ENCODE results near the gene KLHL11.

KLHL11 gene

GRCh38 chr17:41870627-41871026, 5.4 kb upstream of the KLHL11 start:
- no peak overlapping the region for H3K4me3 ChIP-seq (ENCODE audit: low read length)
- no peak for TF ChIP-seq CTCF (conservative IDR thresholded peaks at IDR 0.05; ENCODE audit: low read length)
- no peak for DNase-seq (ENCODE audit: low read depth)

GRCh38 chr17:41870097-41870496, 4.9 kb upstream of the KLHL11 start:
- H3K4me3 ChIP-seq (ENCODE audit: low read length) = no peak overlapping the region
- TF ChIP-seq CTCF (conservative IDR thresholded peaks at IDR 0.05; ENCODE audit: low read length) = no peak
- no peak for DNase-seq (ENCODE audit: low read depth)

- DNase-seq (ENCODE audit: low read depth) = no peak
- no peak for TF ChIP-seq CTCF (conservative IDR thresholded peaks at IDR 0.05; ENCODE audit: low read length)
- no peak overlapping the region for H3K4me3 ChIP-seq (ENCODE audit: low read length)
Observed at GRCh38 chr17:41869426-41869825, 4.2 kb upstream of the KLHL11 start.

GRCh38 chr17:41868568-41868967, 3.3 kb upstream of the KLHL11 start:
- no peak for DNase-seq (ENCODE audit: low read depth)
- TF ChIP-seq CTCF (conservative IDR thresholded peaks at IDR 0.05; ENCODE audit: low read length) = no peak
- H3K4me3 ChIP-seq (ENCODE audit: low read length) = no peak overlapping the region

GRCh38 chr17:41865596-41865893, 322 bp upstream of the KLHL11 start:
- DNase-seq (ENCODE audit: low read depth) = no peak
- peak overlapping the region; percentile 54 for H3K4me3 ChIP-seq (ENCODE audit: low read length)
- no peak for TF ChIP-seq CTCF (conservative IDR thresholded peaks at IDR 0.05; ENCODE audit: low read length)

GRCh38 chr17:41864498-41864835, 756 bp downstream of the KLHL11 start:
- TF ChIP-seq CTCF (conservative IDR thresholded peaks at IDR 0.05; ENCODE audit: low read length) = no peak
- H3K4me3 ChIP-seq (ENCODE audit: low read length) = peak overlapping the region; percentile 89
- no peak for DNase-seq (ENCODE audit: low read depth)

GRCh38 chr17:41863074-41863848, 2.0 kb downstream of the KLHL11 start:
- H3K4me3 ChIP-seq (ENCODE audit: low read length) = peak overlapping the region; percentile 89
- no peak for DNase-seq (ENCODE audit: low read depth)

More at GRCh38 chr17:41863074-41863848, 2.0 kb downstream of the KLHL11 start:
- no peak for TF ChIP-seq CTCF (conservative IDR thresholded peaks at IDR 0.05; ENCODE audit: low read length)

Measured in AG10803 (cell line).